SK-N-SH treated with all-trans-retinoic acid at 6 μM for 48 hours (cell line): Measurements from ENCODE around the gene ARHGAP4.

Experiments used
- ATAC-seq: fragments of 200-7000 bp; cut with Tn5 transposase; 3 replicates; pipeline ENCODE4 v1.9.1; 2020; ENCODE audit warnings: mild to moderate bottlenecking, moderate library complexity
- ARNTL ChIP-seq: fragments of 450-650 bp; formaldehyde crosslinking; IDR thresholded peaks from 2 replicates; pipeline ENCODE4 v1.5.0; 2020; ENCODE audit warnings: low read depth, mild to moderate bottlenecking, moderate library complexity, borderline replicate concordance
- BACH2 ChIP-seq: fragments of 250-450 bp; sonication (Bioruptor Pico); IDR thresholded peaks from 2 replicates; pipeline ENCODE4 v1.9.0; 2021; ENCODE audit warnings: mild to moderate bottlenecking, borderline replicate concordance
- CSDC2 ChIP-seq: fragments of 250-450 bp; sonication (Bioruptor Pico); IDR thresholded peaks from 2 replicates; pipeline ENCODE4 v1.5.0; 2020; ENCODE audit warnings: mild to moderate bottlenecking, moderate library complexity
- ESRRG ChIP-seq: fragments of 250-450 bp; sonication (Bioruptor Pico); IDR thresholded peaks from 2 replicates; pipeline ENCODE4 v1.6.1; 2021; ENCODE audit warnings: mild to moderate bottlenecking
- ISL1 ChIP-seq: fragments of 250-450 bp; sonication (Bioruptor Pico); IDR thresholded peaks from 2 replicates; pipeline ENCODE4 v2.1.2; 2022; ENCODE audit warnings: mild to moderate bottlenecking, moderate library complexity
- OSR1 ChIP-seq: fragments of 250-450 bp; sonication (Bioruptor Pico); IDR thresholded peaks from 2 replicates; pipeline ENCODE4 v1.8.0; 2022; ENCODE audit warnings: moderate library complexity, mild to moderate bottlenecking, inconsistent platforms
- PATZ1 ChIP-seq: fragments of 250-450 bp; sonication (Bioruptor Pico); IDR thresholded peaks from 2 replicates; pipeline ENCODE4 v1.8.0; 2020; ENCODE audit warnings: mild to moderate bottlenecking, moderate library complexity, borderline replicate concordance
- POU6F1 ChIP-seq: fragments of 250-450 bp; sonication (Bioruptor Pico); IDR thresholded peaks from 2 replicates; pipeline ENCODE4 v1.8.0; 2021; ENCODE audit warnings: low read depth, mild to moderate bottlenecking, moderate library complexity, borderline replicate concordance
- PPARA ChIP-seq: fragments of 250-450 bp; sonication (Bioruptor Pico); IDR thresholded peaks from 2 replicates; pipeline ENCODE4 v1.5.0; 2020; ENCODE audit warnings: mild to moderate bottlenecking, borderline replicate concordance
- RARB ChIP-seq: fragments of 250-450 bp; sonication (Bioruptor Pico); IDR thresholded peaks from 2 replicates; pipeline ENCODE4 v1.8.0; 2021; ENCODE audit warnings: mild to moderate bottlenecking, moderate library complexity
- SNAI2 ChIP-seq: fragments of 250-450 bp; sonication (Bioruptor Pico); IDR thresholded peaks from 2 replicates; pipeline ENCODE4 v1.5.0; 2020; ENCODE audit warnings: mild to moderate bottlenecking, moderate library complexity
- TOX ChIP-seq: fragments of 250-450 bp; sonication (Bioruptor Pico); IDR thresholded peaks from 2 replicates; pipeline ENCODE4 v1.8.0; 2021; ENCODE audit warnings: mild to moderate bottlenecking, moderate library complexity, borderline replicate concordance
- ZC3H10 ChIP-seq: fragments of 250-450 bp; sonication (Bioruptor Pico); IDR thresholded peaks from 2 replicates; pipeline ENCODE4 v1.5.1; 2021; ENCODE audit warnings: mild to moderate bottlenecking, moderate library complexity
- ZFP3 ChIP-seq: fragments of 250-450 bp; sonication (Bioruptor Pico); IDR thresholded peaks from 2 replicates; pipeline ENCODE4 v1.5.0; 2020; ENCODE audit warnings: mild to moderate bottlenecking, moderate library complexity
- ZFP30 ChIP-seq: fragments of 450-650 bp; formaldehyde crosslinking; IDR thresholded peaks from 2 replicates; pipeline ENCODE4 v1.5.0; 2022; ENCODE audit warnings: mild to moderate bottlenecking, moderate library complexity
- ZNF565 ChIP-seq: fragments of 450-650 bp; formaldehyde crosslinking; conservative IDR thresholded peaks from 2 replicates; pipeline ENCODE4 v1.5.0; 2020; ENCODE audit warnings: low read depth, mild to moderate bottlenecking, moderate library complexity
- ZNF70 ChIP-seq: fragments of 450-650 bp; formaldehyde crosslinking; IDR thresholded peaks from 2 replicates; pipeline ENCODE4 v1.5.0; 2020; ENCODE audit warnings: mild to moderate bottlenecking, moderate library complexity
- ZNF8 ChIP-seq: fragments of 450-650 bp; formaldehyde crosslinking; IDR thresholded peaks from 2 replicates; pipeline ENCODE4 v1.5.0; 2020; ENCODE audit warnings: mild to moderate bottlenecking, moderate library complexity
- TF ChIP-seq, protein P1 (sequence below): fragments of 250-450 bp; sonication (Bioruptor Pico); IDR thresholded peaks from 2 replicates; pipeline ENCODE4 v1.5.1; 2020; ENCODE audit warnings: low read depth, mild to moderate bottlenecking, moderate library complexity

Gene ARHGAP4

GRCh38 chrX:153969125-153969903 lies 43.2 kb upstream of the ARHGAP4 start (continued):
- no peak for TF ChIP-seq ZFP3 (CRISPR knock-in tag)
- TF ChIP-seq, protein P1, sequence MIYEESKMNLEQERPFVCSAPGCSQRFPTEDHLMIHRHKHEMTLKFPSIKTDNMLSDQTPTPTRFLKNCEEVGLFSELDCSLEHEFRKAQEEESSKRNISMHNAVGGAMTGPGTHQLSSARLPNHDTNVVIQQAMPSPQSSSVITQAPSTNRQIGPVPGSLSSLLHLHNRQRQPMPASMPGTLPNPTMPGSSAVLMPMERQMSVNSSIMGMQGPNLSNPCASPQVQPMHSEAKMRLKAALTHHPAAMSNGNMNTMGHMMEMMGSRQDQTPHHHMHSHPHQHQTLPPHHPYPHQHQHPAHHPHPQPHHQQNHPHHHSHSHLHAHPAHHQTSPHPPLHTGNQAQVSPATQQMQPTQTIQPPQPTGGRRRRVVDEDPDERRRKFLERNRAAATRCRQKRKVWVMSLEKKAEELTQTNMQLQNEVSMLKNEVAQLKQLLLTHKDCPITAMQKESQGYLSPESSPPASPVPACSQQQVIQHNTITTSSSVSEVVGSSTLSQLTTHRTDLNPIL: no peak
- no peak for TF ChIP-seq POU6F1 (CRISPR knock-in tag)
- TF ChIP-seq ISL1: no peak
- TF ChIP-seq ZNF8 (CRISPR knock-in tag): no peak
- TF ChIP-seq ZC3H10 (CRISPR knock-in tag): no peak
- no peak for TF ChIP-seq ARNTL (CRISPR knock-in tag)

GRCh38 chrX:153968754-153969124 lies 42.7 kb upstream of the ARHGAP4 start:
- no peak for ATAC-seq
- TF ChIP-seq ZFP3 (CRISPR knock-in tag): no peak
- TF ChIP-seq OSR1 (CRISPR knock-in tag): no peak
- TF ChIP-seq BACH2 (CRISPR knock-in tag): no peak
- TF ChIP-seq SNAI2 (CRISPR knock-in tag): no peak

GRCh38 chrX:153968255-153968654 lies 42.2 kb upstream of the ARHGAP4 start:
- TF ChIP-seq RARB (CRISPR knock-in tag) (no peak), PATZ1 (CRISPR knock-in tag) (no peak), OSR1 (CRISPR knock-in tag) (no peak), ZFP3 (CRISPR knock-in tag) (no peak), ZNF8 (CRISPR knock-in tag) (no peak), ESRRG (no peak), CSDC2 (CRISPR knock-in tag) (no peak), ZFP30 (CRISPR knock-in tag) (no peak), ISL1 (no peak), ZNF565 (CRISPR knock-in tag) (no peak), TOX (CRISPR knock-in tag) (no peak), ZNF70 (CRISPR knock-in tag) (no peak), PPARA (CRISPR knock-in tag) (no peak), POU6F1 (CRISPR knock-in tag) (no peak)
- TF ChIP-seq, protein P1: no peak
- ATAC-seq: no peak

GRCh38 chrX:153967536-153968224 lies 41.6 kb upstream of the ARHGAP4 start:
- TF ChIP-seq PPARA (CRISPR knock-in tag) (no peak), ZFP3 (CRISPR knock-in tag) (peak; percentile 69)
- ATAC-seq: no peak
